T-helper 1 cell treated with Interleukin-12 subunit alpha and Interleukin-12 subunit beta and Interleukin-4 antibody, amounts not matched to agents 30 ng/mL and 1 ng/mL, for 36 hours (primary cell): ENCODE data around the gene TENM4. TPM values are rescaled to one million over a fixed set of nuclear protein-coding genes. Genes with fewer than 3 reads are reported as not detected.

Experiments
- intact Hi-C: fragments of 100-400 bp; cut with micrococcal nuclease; formaldehyde crosslinking; loops from one replicate; pipeline ENCODE4 v1.15.1; 2024
- total RNA-seq: library from RNA; stranded (reverse); gene quantifications from 2 replicates; pipeline ENCODE4 v1.2.3, GENCODE V29; 2022

TENM4 gene
- total RNA-seq, 1 donor from 2014 or later: not detected

GRCh38 chr11:78825591-78826020 is 615.2 kb downstream of the TENM4 start:
- intact Hi-C loops: no loop called here

GRCh38 chr11:78823588-78823987 is 617.2 kb downstream of the TENM4 start:
- intact Hi-C loops: no loop called here

GRCh38 chr11:78822931-78823423 is 617.9 kb downstream of the TENM4 start:
- intact Hi-C loops: no loop called here

GRCh38 chr11:78821371-78822306 is 619.2 kb downstream of the TENM4 start:
- intact Hi-C loops: no loop called here

- intact Hi-C loops: no loop called here
These were observed 620.1 kb downstream of the TENM4 start for GRCh38 chr11:78820741-78821140.

- intact Hi-C loops: no loop called here
These were observed 622.6 kb downstream of the TENM4 start for GRCh38 chr11:78818201-78818600.

- intact Hi-C loops: no loop called here
These were observed 625.0 kb downstream of the TENM4 start for GRCh38 chr11:78815831-78816230.

GRCh38 chr11:78812513-78813293 is 628.1 kb downstream of the TENM4 start:
- intact Hi-C loops: no loop called here

GRCh38 chr11:78810559-78811009 is 630.2 kb downstream of the TENM4 start:
- intact Hi-C loops: no loop called here

- intact Hi-C loops: no loop called here
These were observed 630.8 kb downstream of the TENM4 start for GRCh38 chr11:78809931-78810541.

- intact Hi-C loops: no loop called here
These were observed 631.9 kb downstream of the TENM4 start for GRCh38 chr11:78808923-78809322.

- intact Hi-C loops: no loop called here
These were observed 633.5 kb downstream of the TENM4 start for GRCh38 chr11:78807351-78807750.

GRCh38 chr11:78806214-78807004 is 634.4 kb downstream of the TENM4 start:
- intact Hi-C loops: no loop called here

- intact Hi-C loops: no loop called here
These were observed 635.8 kb downstream of the TENM4 start for GRCh38 chr11:78804991-78805390.

GRCh38 chr11:78803995-78804394 is 636.8 kb downstream of the TENM4 start:
- intact Hi-C loops: no loop called here

GRCh38 chr11:78802058-78802761 is 638.6 kb downstream of the TENM4 start:
- intact Hi-C loops: no loop called here

- intact Hi-C loops: no loop called here
These were observed 639.5 kb downstream of the TENM4 start for GRCh38 chr11:78801161-78801884.

GRCh38 chr11:78800756-78801155 is 640.1 kb downstream of the TENM4 start:
- intact Hi-C loops: no loop called here

GRCh38 chr11:78800096-78800690 is 640.6 kb downstream of the TENM4 start:
- intact Hi-C loops: no loop called here
